GM12878 (cell line): Measurements from ENCODE around the gene SHB. TPM values are rescaled to one million over a fixed set of nuclear protein-coding genes. Genes with fewer than 3 reads are reported as not detected.

Source experiments
- ATAC-seq: fragments of 200-7000 bp; cut with Tn5 transposase; 3 replicates; pipeline ENCODE4 v1.9.1; 2020; ENCODE audit warnings: mild to moderate bottlenecking, moderate library complexity
- BruUV-seq: library from RNA; stranded (reverse); fragments of 400-500 nt; replicated peaks from 2 replicates; lab custom pipeline; 2021; lab: Mats Ljungman, UMichigan
- CTCF ChIA-PET: fragments of 300-600 bp; sonication (Branson Sonifier 250); formaldehyde crosslinking; extraction: SDS; loops from one replicate; lab custom pipeline; 2021; ENCODE audit warnings: inconsistent platforms; lab: Yijun Ruan, JAX
- POLR2A ChIA-PET: fragments of 350-600 bp; formaldehyde crosslinking; extraction: SDS; loops from one replicate; lab custom pipeline; 2021; ENCODE audit warnings: inconsistent platforms; lab: Charles Lee
- RAD21 ChIA-PET: fragments of 300-600 bp; sonication (Branson Sonifier 250); formaldehyde crosslinking; loops from one replicate; lab custom pipeline; 2023; ENCODE audit warnings: antibody characterized with exemption; ENCODE audit not compliant: unreplicated experiment; lab: Charles Lee
- SMC1A ChIA-PET: fragments of 300-600 bp; sonication (Branson Sonifier 250); formaldehyde crosslinking; loops from one replicate; lab custom pipeline; 2023; ENCODE audit not compliant: unreplicated experiment, uncharacterized antibody; lab: Charles Lee
- DNase-seq: peaks from one replicate; pipeline ENCODE4 v3.0.0-alpha.2; 2011; ENCODE audit warnings: low read depth, low spot score
- FAIRE-seq: peaks from 3 replicates; lab custom pipeline; 2011; peaks lifted over from hg19 to GRCh38; lab: Jason Lieb, UNC
- H2AFZ ChIP-seq: 2 replicates; pipeline ENCODE4 v1.6.0; 2011; ENCODE audit warnings: low read depth, low read length, control low read depth; ENCODE audit not compliant: control insufficient read depth
- H3K27ac ChIP-seq: 2 replicates; pipeline ENCODE4 v1.5.1; 2011; ENCODE audit warnings: control low read depth; ENCODE audit not compliant: control insufficient read depth, insufficient read depth
- H3K27me3 ChIP-seq, 2 experiments: replicated peaks in 1 of 2; 2 replicates each; pipeline versions ENCODE4 v1.6.0 to v1.6.1; 2011; ENCODE audit warnings: low read length in 1 of 2; ENCODE audit not compliant: control insufficient read depth in 2 of 2, insufficient read depth in 2 of 2
- H3K36me3 ChIP-seq, 2 experiments: 2 replicates each; pipeline ENCODE4 v1.5.1; 2011; ENCODE audit warnings: low read length in 1 of 2; ENCODE audit not compliant: control insufficient read depth in 2 of 2, insufficient read depth in 2 of 2
- H3K4me1 ChIP-seq: 2 replicates; pipeline ENCODE4 v1.6.1; 2011; ENCODE audit warnings: mild to moderate bottlenecking, low read length, moderate library complexity, mixed read lengths; ENCODE audit not compliant: control insufficient read depth, insufficient read depth
- H3K4me2 ChIP-seq: 2 replicates; pipeline ENCODE4 v1.6.0; 2011; ENCODE audit warnings: control low read depth; ENCODE audit not compliant: control insufficient read depth, insufficient read depth
- H3K4me3 ChIP-seq: fragments of 200-600 bp; sonication (generic); 2 replicates; pipeline ENCODE4 v1.5.1; 2016
- H3K79me2 ChIP-seq: 2 replicates; pipeline ENCODE4 v1.6.0; 2011; ENCODE audit warnings: low read length; ENCODE audit not compliant: control insufficient read depth, insufficient read depth
- H3K9ac ChIP-seq: 2 replicates; pipeline ENCODE4 v1.8.0; 2011; ENCODE audit warnings: low read length, control low read depth, mixed read lengths; ENCODE audit not compliant: control insufficient read depth, insufficient read depth
- H3K9me3 ChIP-seq: replicated peaks from 3 replicates; pipeline ENCODE4 v1.5.1; 2011; ENCODE audit warnings: mild to moderate bottlenecking, low read length; ENCODE audit not compliant: control insufficient read depth, insufficient read depth
- H4K20me1 ChIP-seq: 2 replicates; pipeline ENCODE4 v1.6.0; 2011; ENCODE audit not compliant: control insufficient read depth, insufficient read depth
- CHD1 ChIP-seq: IDR thresholded peaks from 2 replicates; pipeline ENCODE4 v1.6.1; 2012; ENCODE audit warnings: low read depth, low read length, improper control_type of control experiment
- WGBS: methylation state at CpG from one replicate; pipeline ENCODE4 v1.1.6; 2016; ENCODE audit warnings: low lambda C conversion rate; ENCODE audit not compliant: insufficient replicate concordance, insufficient coverage; ENCODE audit errors: missing lambda C conversion rate; 5-methylcytosine and 5-hydroxymethylcytosine counted together
- in situ Hi-C: fragments of 300-500 bp; cut with MboI; formaldehyde crosslinking; loops from 9 replicates; pipeline ENCODE4 v1.14.3; 2018; ENCODE audit warnings: mixed read lengths
- intact Hi-C: fragments of 100-400 bp; cut with micrococcal nuclease; formaldehyde crosslinking; loops from one replicate; pipeline ENCODE4 v1.14.2; 2022; ENCODE audit not compliant: unreplicated experiment
- polyA plus RNA-seq, 11 experiments: library from polyadenylated mRNA; depleted of rRNA in 4 of 11; unstranded in 6 of 11; stranded (reverse) in 5 of 11; fragments of >200 nt; fragmentation: Nextera tagmentation in 4 of 11; fragmentation: Illumina TruSeq in 1 of 11; extraction: Ambion mirVana in 4 of 11; extraction: Trizol in 1 of 11; gene quantifications; 1 replicate in 1 of 11; 2 replicates in 10 of 11; pipeline versions ENCODE4 v1.2.1 to v1.2.3, GENCODE V29; 2011 to 2016; ENCODE audit warnings: inconsistent platforms in 2 of 11, missing spikeins in 2 of 11, low read depth in 1 of 11
- total RNA-seq, 4 experiments: library from RNA; depleted of rRNA in 3 of 4; stranded (reverse); fragments of >200 nt in 3 of 4; fragmentation: Illumina TruSeq in 1 of 4; extraction: Trizol in 1 of 4; gene quantifications; 2 replicates each; pipeline versions ENCODE4 v1.2.1 to v1.2.3, GENCODE V29; 2013 to 2021
- TF ChIP-seq, protein P1 (sequence below): fragments of 450-650 bp; IDR thresholded peaks from 2 replicates; pipeline ENCODE4 v1.6.1; 2017; ENCODE audit warnings: low read depth, mild to moderate bottlenecking, moderate library complexity

SHB gene
- total and polyA plus RNA-seq, 10 of the 15 experiments (the other 5 are each of a cell fraction or from before 2014, with no cell fraction given), result 0.29 to 6.2 (median 1.3) TPM

DNA sequence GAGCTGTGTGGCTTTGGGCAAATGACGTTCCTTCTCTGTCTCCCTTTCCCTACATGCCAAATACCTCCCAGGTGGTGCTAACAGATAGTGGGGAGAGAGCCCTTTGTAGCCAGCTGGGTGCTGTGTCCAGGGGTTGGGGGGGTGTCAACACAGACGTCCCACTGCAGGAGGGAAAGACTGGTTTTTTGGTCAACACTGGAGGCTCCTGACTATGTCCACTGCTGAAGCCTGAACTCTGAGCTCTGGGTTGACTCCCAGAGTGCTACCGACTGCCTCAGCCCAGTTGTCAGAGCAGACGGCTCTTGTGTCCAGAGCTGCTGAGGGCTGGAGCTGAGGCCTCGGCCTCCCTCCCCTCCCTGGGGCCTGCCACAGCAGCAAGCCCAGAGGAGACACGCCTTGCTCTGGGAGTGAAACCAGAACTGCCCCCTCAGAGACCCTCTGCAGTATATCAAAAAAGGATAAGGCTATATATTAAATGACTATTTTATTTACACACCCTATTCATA, 150.3 kb downstream of the SHB start:
- Histone ChIP-seq H3K79me2 (no peaks in the 10 kb centered on the region), H3K36me3 (no peaks in the 10 kb centered on the region), H4K20me1 (no peaks in the 10 kb centered on the region), H3K9me3 (no peaks in the 10 kb centered on the region; the same call in 2 of the 3 replicates), H2AFZ (no peak overlapping the region), H3K4me3 (no peak overlapping the region), H3K27me3 (no peaks in the 10 kb centered on the region), H3K9ac (no peak overlapping the region), H3K27ac (no peak overlapping the region), H3K4me1 (no peaks in the 10 kb centered on the region), H3K4me2 (no peak overlapping the region)
- FAIRE-seq (no peak), DNase-seq (no peak), ATAC-seq (no peak)
- ChIA-PET SMC1A (interaction anchor here (0.5 to 1.0 kb wide), 2 partner anchors 17 to 154 kb away, joined by 3 read pairs; no protein-coding TSS in a partner anchor), RAD21 (interaction anchor here (0.9 kb wide), 1 partner anchor 148 kb away, joined by 3 read pairs; no protein-coding TSS in a partner anchor), POLR2A (no interaction called here), CTCF (interaction anchor here (1.1 to 1.6 kb wide), 3 partner anchors 170 to 345 kb away, joined by 3 to 4 read pairs (median 4); no protein-coding TSS in a partner anchor)
- no TSS peak for BruUV-seq
- in situ Hi-C loops (loop anchor here (5.0 to 25.0 kb wide), 2 partner anchors 49 to 769 kb away; no protein-coding TSS in a partner anchor), intact Hi-C loops (no loop called here)
- WGBS, result 39% methylated on average over 3 of the region's 6 CpGs
- no peak for TF ChIP-seq CHD1
- TF ChIP-seq, protein P1, sequence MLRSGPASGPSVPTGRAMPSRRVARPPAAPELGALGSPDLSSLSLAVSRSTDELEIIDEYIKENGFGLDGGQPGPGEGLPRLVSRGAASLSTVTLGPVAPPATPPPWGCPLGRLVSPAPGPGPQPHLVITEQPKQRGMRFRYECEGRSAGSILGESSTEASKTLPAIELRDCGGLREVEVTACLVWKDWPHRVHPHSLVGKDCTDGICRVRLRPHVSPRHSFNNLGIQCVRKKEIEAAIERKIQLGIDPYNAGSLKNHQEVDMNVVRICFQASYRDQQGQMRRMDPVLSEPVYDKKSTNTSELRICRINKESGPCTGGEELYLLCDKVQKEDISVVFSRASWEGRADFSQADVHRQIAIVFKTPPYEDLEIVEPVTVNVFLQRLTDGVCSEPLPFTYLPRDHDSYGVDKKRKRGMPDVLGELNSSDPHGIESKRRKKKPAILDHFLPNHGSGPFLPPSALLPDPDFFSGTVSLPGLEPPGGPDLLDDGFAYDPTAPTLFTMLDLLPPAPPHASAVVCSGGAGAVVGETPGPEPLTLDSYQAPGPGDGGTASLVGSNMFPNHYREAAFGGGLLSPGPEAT, result no peak
